IMR-90 (cell line): ENCODE results near the gene BCL2L1. TPM values are rescaled to one million over a fixed set of nuclear protein-coding genes. Genes with fewer than 3 reads are reported as not detected.

Source experiments
- ATAC-seq: fragments of 200-7000 bp; cut with Tn5 transposase; 2 replicates; pipeline ENCODE4 v1.9.1; 2020; ENCODE audit warnings: low read depth, mild to moderate bottlenecking, moderate library complexity
- BruUV-seq: library from RNA; stranded (reverse); fragments of 400-500 nt; replicated peaks from 2 replicates; lab custom pipeline; 2021; lab: Mats Ljungman, UMichigan
- CTCF ChIA-PET: fragments of 300-600 bp; formaldehyde crosslinking; extraction: SDS; loops from one replicate; lab custom pipeline; 2021; ENCODE audit warnings: antibody characterized with exemption; lab: Yijun Ruan, JAX
- POLR2A ChIA-PET: fragments of 300-600 bp; sonication (Branson Sonifier 250); formaldehyde crosslinking; loops from one replicate; lab custom pipeline; 2022; ENCODE audit warnings: antibody characterized with exemption; ENCODE audit not compliant: unreplicated experiment; lab: Charles Lee
- DNase-seq: peaks from one replicate; pipeline ENCODE4 v3.0.0; 2013
- H2AFZ ChIP-seq: replicated peaks from 2 replicates; pipeline ENCODE3; 2013; ENCODE audit warnings: low read length, mild to moderate bottlenecking; ENCODE audit not compliant: poor library complexity
- H2AK5ac ChIP-seq: 2 replicates; pipeline ENCODE4 v1.6.1; 2013; ENCODE audit warnings: low read depth, low read length, inconsistent platforms
- H2AK9ac ChIP-seq: replicated peaks from 2 replicates; pipeline ENCODE3; 2013; ENCODE audit warnings: mild to moderate bottlenecking, low read depth, low read length, moderate library complexity; ENCODE audit not compliant: poor library complexity
- H2BK120ac ChIP-seq: 2 replicates; pipeline ENCODE4 v1.6.1; 2013; ENCODE audit warnings: low read depth, low read length, inconsistent platforms
- H2BK15ac ChIP-seq: 3 replicates; pipeline ENCODE4 v1.6.1; 2013; ENCODE audit warnings: low read depth, low read length, inconsistent platforms
- H2BK20ac ChIP-seq: 2 replicates; pipeline ENCODE4 v1.6.1; 2013; ENCODE audit warnings: low read depth, mild to moderate bottlenecking, inconsistent platforms, low read length, moderate library complexity
- H2BK5ac ChIP-seq: 2 replicates; pipeline ENCODE4 v1.6.1; 2013; ENCODE audit warnings: mild to moderate bottlenecking, low read depth, low read length, inconsistent platforms; ENCODE audit not compliant: poor library complexity, severe bottlenecking
- H3K14ac ChIP-seq: replicated peaks from 2 replicates; pipeline ENCODE4 v1.6.1; 2013; ENCODE audit warnings: low read depth, low read length, inconsistent platforms
- H3K18ac ChIP-seq: 2 replicates; pipeline ENCODE4 v1.6.1; 2013; ENCODE audit warnings: low read depth, low read length, control low read depth
- H3K23ac ChIP-seq: 2 replicates; pipeline ENCODE4 v1.6.1; 2013; ENCODE audit warnings: low read depth, low read length, inconsistent platforms
- H3K27ac ChIP-seq: 2 replicates; pipeline ENCODE4 v1.5.1; 2013; ENCODE audit warnings: mild to moderate bottlenecking, control low read depth, low read length; ENCODE audit not compliant: insufficient read depth
- H3K27me3 ChIP-seq: 2 replicates; pipeline ENCODE4 v1.6.1; 2013; ENCODE audit warnings: low read length; ENCODE audit not compliant: control insufficient read depth, insufficient read depth
- H3K36me3 ChIP-seq: 2 replicates; pipeline ENCODE4 v1.6.1; 2013; ENCODE audit warnings: low read length, mixed read lengths; ENCODE audit not compliant: control insufficient read depth, insufficient read depth
- H3K4ac ChIP-seq: 2 replicates; pipeline ENCODE4 v1.6.1; 2013; ENCODE audit warnings: low read depth, low read length, inconsistent platforms
- H3K4me1 ChIP-seq: 2 replicates; pipeline ENCODE4 v1.6.1; 2013; ENCODE audit warnings: low read length, mixed read lengths; ENCODE audit not compliant: control insufficient read depth, insufficient read depth
- H3K4me2 ChIP-seq: 2 replicates; pipeline ENCODE4 v1.6.1; 2013; ENCODE audit warnings: low read depth, mild to moderate bottlenecking, control low read depth, low read length, moderate library complexity
- H3K4me3 ChIP-seq: 2 replicates; pipeline ENCODE4 v1.5.1; 2013; ENCODE audit warnings: low read depth, mild to moderate bottlenecking, control low read depth, low read length, moderate library complexity; ENCODE audit not compliant: insufficient read depth
- H3K56ac ChIP-seq: 2 replicates; pipeline ENCODE4 v1.6.1; 2013; ENCODE audit warnings: low read length, inconsistent platforms; ENCODE audit not compliant: insufficient read depth; ENCODE audit errors: extremely low read depth
- H3K79me1 ChIP-seq, 2 experiments: 2 replicates each; pipeline ENCODE4 v1.6.1; 2013; ENCODE audit warnings: low read length in 2 of 2, inconsistent platforms in 1 of 2, low read depth in 1 of 2
- H3K9ac ChIP-seq: 2 replicates; pipeline ENCODE4 v1.6.1; 2013; ENCODE audit warnings: low read depth, low read length, control low read depth
- H3K9me1 ChIP-seq: 2 replicates; pipeline ENCODE4 v1.6.1; 2013; ENCODE audit warnings: low read length, inconsistent platforms; ENCODE audit not compliant: insufficient read depth
- H3K9me3 ChIP-seq: 2 replicates; pipeline ENCODE4 v1.6.1; 2013; ENCODE audit warnings: low read length; ENCODE audit not compliant: control insufficient read depth, insufficient read depth
- H4K20me1 ChIP-seq: 2 replicates; pipeline ENCODE4 v1.6.1; 2013; ENCODE audit warnings: low read length, inconsistent platforms; ENCODE audit not compliant: insufficient read depth
- H4K5ac ChIP-seq: 2 replicates; pipeline ENCODE4 v1.6.1; 2013; ENCODE audit warnings: mild to moderate bottlenecking, low read depth, low read length, control low read depth
- H4K8ac ChIP-seq, 2 experiments: 2 replicates each; pipeline ENCODE4 v1.6.1; 2013; ENCODE audit warnings: low read depth in 2 of 2, low read length in 2 of 2, control low read depth in 1 of 2, inconsistent platforms in 1 of 2
- H4K91ac ChIP-seq: 2 replicates; pipeline ENCODE4 v1.6.1; 2013; ENCODE audit warnings: low read depth, low read length, inconsistent platforms; ENCODE audit not compliant: insufficient read depth
- CHD1 ChIP-seq: IDR thresholded peaks from 2 replicates; pipeline ENCODE4 v1.6.1; 2012; ENCODE audit warnings: low read depth, low read length, improper control_type of control experiment
- NFE2L2 ChIP-seq: fragments of 150-350 bp; IDR thresholded peaks from 2 replicates; pipeline ENCODE4 v1.6.1; 2016; ENCODE audit warnings: low read depth, mild to moderate bottlenecking, low read length
- SMC3 ChIP-seq: fragments of 150-350 bp; IDR thresholded peaks from 2 replicates; pipeline ENCODE4 v1.6.1; 2016; ENCODE audit warnings: low read depth, mild to moderate bottlenecking, antibody characterized with exemption, low read length, moderate library complexity
- WGBS, 2 experiments: methylation state at CpG; one replicate each; pipeline versions ENCODE4 v1.1.5 to v1.1.7; 2013; ENCODE audit warnings: missing lambda C conversion rate in 2 of 2; ENCODE audit not compliant: insufficient read length in 1 of 2; ENCODE audit errors: extremely low coverage in 2 of 2; 5-methylcytosine and 5-hydroxymethylcytosine counted together
- dilution Hi-C: fragments of 300-500 bp; cut with HindIII; formaldehyde crosslinking; loops from one replicate; pipeline ENCODE4 v1.14.3; 2018; ENCODE audit warnings: low sequenced_read_pairs; ENCODE audit not compliant: unreplicated experiment
- in situ Hi-C: fragments of 300-500 bp; cut with MboI; formaldehyde crosslinking; loops from 3 replicates; pipeline ENCODE4 v1.14.3; 2019; ENCODE audit warnings: low sequenced_read_pairs, inconsistent platforms, mixed read lengths
- intact Hi-C: fragments of 100-400 bp; cut with micrococcal nuclease; formaldehyde crosslinking; loops from 2 replicates; pipeline ENCODE4 v1.10.0; 2022
- polyA plus RNA-seq, 3 experiments: library from polyadenylated mRNA; depleted of rRNA; stranded (reverse); fragments of >200 nt; gene quantifications; 2 replicates each; pipeline ENCODE4 v1.2.3, GENCODE V29; 2012; ENCODE audit warnings: low replicate concordance in 1 of 3
- total RNA-seq: library from RNA; depleted of rRNA; stranded (reverse); fragments of >200 nt; gene quantifications from 2 replicates; pipeline ENCODE4 v1.2.3, GENCODE V29; 2012

BCL2L1 gene
- total and polyA plus RNA-seq, 2 of the 4 experiments (the other 2 are of a cell fraction): 40.2 to 41.9 TPM

- Histone ChIP-seq H2BK20ac (no peak overlapping the region), H3K14ac (no peak overlapping the region), H3K23ac (peak overlapping the region; percentile 1), H3K9me3 (no peaks in the 10 kb centered on the region), H3K9me1 (peaks cover 34% of the 10 kb centered on the region), H3K36me3 (peaks cover 20% of the 10 kb centered on the region), H3K79me1 (peaks cover 31 to 80% of the 10 kb centered on the region in 2 experiments), H3K4me1 (peaks cover 20% of the 10 kb centered on the region), H2BK120ac (no peak overlapping the region), H4K5ac (no peak overlapping the region), H3K4ac (peak overlapping the region; percentile 71), H3K27ac (no peak overlapping the region), H3K4me3 (no peak overlapping the region), H2AK9ac (peak overlapping the region; percentile 61), H3K18ac (no peak overlapping the region), H3K27me3 (no peaks in the 10 kb centered on the region), H4K91ac (peak overlapping the region; percentile 56; the same call in 1 of the 2 replicates), H4K20me1 (peaks cover 23% of the 10 kb centered on the region), H2AK5ac (peak overlapping the region; percentile 54), H3K56ac (no peak overlapping the region), H2BK15ac (no peak overlapping the region), H4K8ac (peak overlapping the region in 1 of 2 experiments; percentile 32; a peak in 2 of 4 replicates), H3K4me2 (no peak overlapping the region), H3K9ac (no peak overlapping the region), H2AFZ (no peak overlapping the region), H2BK5ac (no peak overlapping the region)
- DNase-seq: no peak
- BruUV-seq: TSS peak; percentile 56
- dilution Hi-C loops (no loop called here), intact Hi-C loops (no loop called here), in situ Hi-C loops (loop anchor here (5.0 kb wide), 1 partner anchor 57 kb away; the partner anchor contains the start of gene BCL2L1)
- TF ChIP-seq CHD1 (no peak), NFE2L2 (no peak), SMC3 (no peak)
- ChIA-PET POLR2A (no interaction called here), CTCF (interaction anchor here (5.0 kb wide), 1 partner anchor 57 kb away, joined by 59 read pairs; the partner anchor contains the start of gene BCL2L1)
- no CpG with 5 or more reads among the region's 2 CpGs for WGBS, 2 experiments
- no peak for ATAC-seq
Measured at GRCh38 chr20:31664696-31665354, 57.8 kb downstream of the BCL2L1 start.
